Endothelial cell of umbilical vein (primary cell): ENCODE data around the gene UBA52. TPM values are rescaled to one million over a fixed set of nuclear protein-coding genes. Genes with fewer than 3 reads are reported as not detected.

Source experiments
- BruUV-seq: library from RNA; stranded (reverse); fragments of 400-500 nt; replicated peaks from 2 replicates; lab custom pipeline; 2021; lab: Mats Ljungman, UMichigan
- CTCF ChIA-PET: fragments of 300-600, 350-600 bp; sonication (Branson Sonifier 250); formaldehyde crosslinking; loops from one replicate; lab custom pipeline; 2021; ENCODE audit warnings: antibody characterized with exemption, inconsistent platforms; lab: Charles Lee
- POLR2A ChIA-PET: fragments of 300-600, 350-600 bp; sonication (Branson Sonifier 250); formaldehyde crosslinking; loops from one replicate; lab custom pipeline; 2021; ENCODE audit warnings: antibody characterized with exemption, inconsistent platforms; lab: Charles Lee
- DNase-seq: peaks from one replicate; pipeline ENCODE4 v3.0.0-alpha.2; 2011; ENCODE audit warnings: low read depth, low spot score
- FAIRE-seq: peaks from 2 replicates; lab custom pipeline; 2011; peaks lifted over from hg19 to GRCh38; lab: Jason Lieb, UNC
- H2AFZ ChIP-seq: 2 replicates; pipeline ENCODE4 v1.6.0; 2012; ENCODE audit warnings: low read depth, low read length, control low read depth, inconsistent platforms
- H3K27ac ChIP-seq: 2 replicates; pipeline ENCODE4 v1.5.1; 2011; ENCODE audit warnings: low read depth, mild to moderate bottlenecking, control low read depth, low read length, moderate library complexity; ENCODE audit not compliant: insufficient read depth
- H3K27me3 ChIP-seq, 2 experiments: 2 replicates each; pipeline versions ENCODE4 v1.6.0 to v1.6.1; 2011; ENCODE audit warnings: low read length in 2 of 2, mixed read lengths in 1 of 2; ENCODE audit not compliant: control insufficient read depth in 2 of 2, insufficient read depth in 2 of 2
- H3K36me3 ChIP-seq, 2 experiments: 2 replicates in 1 of 2; 3 replicates in 1 of 2; pipeline ENCODE4 v1.5.1; 2011; ENCODE audit warnings: low read length in 2 of 2, mild to moderate bottlenecking in 1 of 2, moderate library complexity in 1 of 2; ENCODE audit not compliant: control insufficient read depth in 2 of 2, insufficient read depth in 2 of 2; ENCODE audit errors: extremely low read depth in 1 of 2
- H3K4me1 ChIP-seq: 3 replicates; pipeline ENCODE4 v1.5.1; 2011; ENCODE audit warnings: mild to moderate bottlenecking, low read length; ENCODE audit not compliant: control insufficient read depth, insufficient read depth; ENCODE audit errors: extremely low read depth
- H3K4me2 ChIP-seq: 2 replicates; pipeline ENCODE4 v1.6.1; 2011; ENCODE audit warnings: low read length, control low read depth, mixed read lengths; ENCODE audit not compliant: insufficient read depth
- H3K4me3 ChIP-seq, 3 experiments: fragments of 200-600 bp in 1 of 3; sonication (generic), shearing (Covaris generic) in 1 of 3; replicated peaks in 1 of 3; 2 replicates each; pipeline ENCODE4 v1.5.1; 2011 to 2016; ENCODE audit warnings: control low read depth in 3 of 3, low read length in 3 of 3, mild to moderate bottlenecking in 2 of 3, inconsistent platforms in 1 of 3, low read depth in 1 of 3, moderate library complexity in 1 of 3; ENCODE audit not compliant: insufficient read depth in 1 of 3
- H3K79me2 ChIP-seq: 2 replicates; pipeline ENCODE4 v1.6.0; 2012; ENCODE audit warnings: low read length, inconsistent platforms; ENCODE audit not compliant: control insufficient read depth, insufficient read depth
- H3K9ac ChIP-seq: replicated peaks from 2 replicates; pipeline ENCODE3; 2011; ENCODE audit warnings: low read length, control low read depth; ENCODE audit not compliant: insufficient read depth; ENCODE audit errors: extremely low read depth
- H3K9me1 ChIP-seq: replicated peaks from 3 replicates; pipeline ENCODE4 v1.6.0; 2011; ENCODE audit warnings: mild to moderate bottlenecking, low read length; ENCODE audit not compliant: control insufficient read depth, insufficient read depth; ENCODE audit errors: extremely low read depth
- H3K9me3 ChIP-seq: replicated peaks from 2 replicates; pipeline ENCODE4 v1.5.1; 2012; ENCODE audit warnings: low read length, inconsistent platforms; ENCODE audit not compliant: control insufficient read depth, insufficient read depth
- H4K20me1 ChIP-seq: replicated peaks from 2 replicates; pipeline ENCODE3; 2011; ENCODE audit warnings: mild to moderate bottlenecking, low read length; ENCODE audit not compliant: control insufficient read depth, insufficient read depth; ENCODE audit errors: extremely low read depth
- EZH2 ChIP-seq: IDR thresholded peaks from 2 replicates; pipeline ENCODE4 v1.6.1; 2012; ENCODE audit warnings: borderline replicate concordance, low read depth, mild to moderate bottlenecking, moderate library complexity, low read length, inconsistent platforms; ENCODE audit not compliant: severe bottlenecking
- GATA2 ChIP-seq: IDR thresholded peaks from 2 replicates; pipeline ENCODE4 v1.7.0; 2011; ENCODE audit warnings: low read depth, mild to moderate bottlenecking, moderate library complexity, mixed read lengths, low read length; ENCODE audit not compliant: insufficient read length, insufficient read depth
- JUN ChIP-seq: IDR thresholded peaks from 2 replicates; pipeline ENCODE4 v1.6.1; 2011; ENCODE audit warnings: borderline replicate concordance, low read depth; ENCODE audit not compliant: insufficient read length, insufficient read depth
- POLR2A ChIP-seq: IDR thresholded peaks from 2 replicates; pipeline ENCODE4 v1.6.1; 2012; ENCODE audit warnings: low read depth, mild to moderate bottlenecking, control low read depth, low read length
- POLR2AphosphoS5 ChIP-seq: IDR thresholded peaks from 2 replicates; pipeline ENCODE4 v1.6.1; 2012; ENCODE audit warnings: low read depth, mild to moderate bottlenecking, control low read depth, low read length, moderate library complexity; ENCODE audit not compliant: insufficient read depth
- dilution Hi-C: fragments of 300-500 bp; cut with MboI; formaldehyde crosslinking; loops from one replicate; pipeline ENCODE4 v1.15.0; 2019; ENCODE audit warnings: low sequenced_read_pairs; ENCODE audit not compliant: extremely low pct_ligation_motif_present
- intact Hi-C: fragments of 100-400 bp; cut with micrococcal nuclease; formaldehyde crosslinking; loops from one replicate; pipeline ENCODE4 v1.10.0; 2022
- polyA plus RNA-seq, 4 experiments: library from polyadenylated mRNA; depleted of rRNA in 3 of 4; stranded (reverse) in 3 of 4; unstranded in 1 of 4; fragments of >200 nt; gene quantifications; 2 replicates each; pipeline versions ENCODE4 v1.2.1 to v1.2.3, GENCODE V29; 2011 to 2012; ENCODE audit warnings: missing spikeins in 1 of 4
- total RNA-seq: library from RNA; stranded (reverse); gene quantifications from 2 replicates; pipeline ENCODE4 v1.2.3, GENCODE V29; 2021
- TF ChIP-seq, protein P1 (sequence below), 2 donors: IDR thresholded peaks; 1 replicate in 1 of 2; 2 replicates in 1 of 2; pipeline ENCODE4 v1.5.1; 2011; ENCODE audit warnings: low read length in 2 of 2, mild to moderate bottlenecking in 2 of 2, moderate library complexity in 2 of 2, control low read depth in 1 of 2, inconsistent platforms in 1 of 2, low read depth in 1 of 2; ENCODE audit not compliant: insufficient read depth in 1 of 2; ENCODE audit errors: extremely low read depth in 1 of 2

UBA52 gene
- total and polyA plus RNA-seq, 2 donors (not counting 3 experiments of a cell fraction or from before 2014, with no cell fraction given): 1,221 to 3,506 TPM

DNA sequence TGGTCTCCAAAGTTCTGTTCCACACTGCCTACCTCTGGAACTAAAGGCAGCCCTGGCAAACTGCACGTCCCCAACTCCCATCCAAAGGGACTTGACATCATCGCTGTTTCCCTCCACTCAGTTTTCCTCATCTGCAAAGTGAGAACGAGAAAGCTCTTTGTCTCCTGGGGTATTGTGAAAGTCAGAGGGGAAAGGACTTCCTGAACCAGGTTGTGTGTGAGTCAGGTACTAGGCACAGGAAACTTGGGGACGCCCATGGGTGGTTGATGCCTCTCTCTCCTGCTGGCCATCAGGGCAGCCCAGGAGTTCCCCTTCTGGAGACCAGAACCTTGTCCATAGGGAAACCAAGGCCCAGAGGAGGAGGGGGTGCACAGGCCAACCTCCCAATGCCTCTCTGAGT lies 30.2 kb downstream of the UBA52 start:
- H3K9me3 ChIP-seq: no peaks in the 10 kb centered on the region
- H3K4me2 ChIP-seq: no peak overlapping the region
- H3K9ac ChIP-seq: no peak overlapping the region
- intact Hi-C loops (loop anchor here (5.0 kb wide), 1 partner anchor 45 kb away; no protein-coding TSS in a partner anchor), dilution Hi-C loops (no loop called here)
- no peak for TF ChIP-seq POLR2AphosphoS5
- no peak for TF ChIP-seq GATA2
- TF ChIP-seq JUN: no peak
- no peak overlapping the region for H3K4me3 ChIP-seq
- ChIA-PET POLR2A (no interaction called here), CTCF (no interaction called here)
- H3K27me3 ChIP-seq: peaks cover 28 to 33% of the 10 kb centered on the region in 2 experiments
- FAIRE-seq (no peak), DNase-seq (no peak)
- no peaks in the 10 kb centered on the region for H3K79me2 ChIP-seq
- no peaks in the 10 kb centered on the region for H3K4me1 ChIP-seq
- no peaks in the 10 kb centered on the region for H3K36me3 ChIP-seq
- no peaks in the 10 kb centered on the region for H3K9me1 ChIP-seq
- no peak overlapping the region for H3K27ac ChIP-seq
- no peaks in the 10 kb centered on the region for H4K20me1 ChIP-seq
- no peak overlapping the region for H2AFZ ChIP-seq
- no TSS peak for BruUV-seq

DNA sequence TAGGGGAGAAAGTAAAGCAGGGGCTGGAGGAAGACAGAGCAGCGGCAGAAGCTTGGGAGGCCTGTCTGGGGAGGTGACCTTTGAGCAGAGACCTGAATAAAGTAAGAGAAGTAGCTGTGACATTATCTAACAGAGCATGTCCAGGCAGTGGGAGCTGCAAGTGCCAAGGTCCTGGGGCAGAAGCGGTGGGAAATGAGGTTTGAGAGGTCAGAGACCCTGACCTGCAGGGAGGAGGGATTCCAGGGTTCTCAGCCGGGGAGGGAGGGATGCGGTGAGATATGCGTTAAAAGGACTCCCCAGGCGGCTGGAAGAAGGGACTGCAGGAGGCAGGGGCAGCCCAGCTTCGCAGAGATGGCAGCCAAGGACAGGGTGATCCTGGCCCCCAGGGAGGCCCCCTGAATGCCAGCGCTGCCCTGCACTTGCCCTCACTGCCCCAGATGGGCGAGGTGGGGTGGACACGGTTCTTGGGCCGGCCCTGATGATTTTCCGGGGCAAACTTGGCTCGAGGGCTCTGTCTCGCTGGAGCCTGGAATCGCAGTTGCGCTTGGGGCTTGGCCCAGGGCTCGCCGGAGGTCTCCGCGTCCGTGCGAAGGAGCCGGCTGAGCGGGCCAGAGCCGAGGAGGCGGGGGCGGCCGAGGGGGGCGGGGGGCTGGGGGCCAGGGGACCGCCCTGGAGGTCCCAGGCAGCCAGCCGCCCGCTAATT lies 31.7 kb downstream of the UBA52 start:
- CTCF ChIA-PET: interaction anchor here (1.3 kb wide), 1 partner anchor 10 kb away, joined by 11 read pairs; no protein-coding TSS in a partner anchor
- dilution Hi-C loops: no loop called here

More for the DNA sequence above, 31.7 kb downstream of the UBA52 start:
- no peak overlapping the region for H3K4me3 ChIP-seq
- no peak overlapping the region for H3K4me2 ChIP-seq
- no peaks in the 10 kb centered on the region for H3K9me3 ChIP-seq
- no TSS peak for BruUV-seq
- H3K79me2 ChIP-seq: no peaks in the 10 kb centered on the region
- H3K27me3 ChIP-seq: peaks cover 39 to 46% of the 10 kb centered on the region in 2 experiments
- DNase-seq (no peak), FAIRE-seq (no peak)
- no peak overlapping the region for H3K9ac ChIP-seq
- POLR2A ChIA-PET: no interaction called here
- TF ChIP-seq EZH2 (no peak), POLR2A (no peak)
- TF ChIP-seq, protein P1, sequence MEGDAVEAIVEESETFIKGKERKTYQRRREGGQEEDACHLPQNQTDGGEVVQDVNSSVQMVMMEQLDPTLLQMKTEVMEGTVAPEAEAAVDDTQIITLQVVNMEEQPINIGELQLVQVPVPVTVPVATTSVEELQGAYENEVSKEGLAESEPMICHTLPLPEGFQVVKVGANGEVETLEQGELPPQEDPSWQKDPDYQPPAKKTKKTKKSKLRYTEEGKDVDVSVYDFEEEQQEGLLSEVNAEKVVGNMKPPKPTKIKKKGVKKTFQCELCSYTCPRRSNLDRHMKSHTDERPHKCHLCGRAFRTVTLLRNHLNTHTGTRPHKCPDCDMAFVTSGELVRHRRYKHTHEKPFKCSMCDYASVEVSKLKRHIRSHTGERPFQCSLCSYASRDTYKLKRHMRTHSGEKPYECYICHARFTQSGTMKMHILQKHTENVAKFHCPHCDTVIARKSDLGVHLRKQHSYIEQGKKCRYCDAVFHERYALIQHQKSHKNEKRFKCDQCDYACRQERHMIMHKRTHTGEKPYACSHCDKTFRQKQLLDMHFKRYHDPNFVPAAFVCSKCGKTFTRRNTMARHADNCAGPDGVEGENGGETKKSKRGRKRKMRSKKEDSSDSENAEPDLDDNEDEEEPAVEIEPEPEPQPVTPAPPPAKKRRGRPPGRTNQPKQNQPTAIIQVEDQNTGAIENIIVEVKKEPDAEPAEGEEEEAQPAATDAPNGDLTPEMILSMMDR (IDR thresholded peaks at IDR 0.05; ENCODE audit: extremely low read depth in 1 of 2, insufficient read depth in 1 of 2, low read depth in 1 of 2, low read length in 2 of 2): peak; percentile 12 to 42
- no peak overlapping the region for H3K27ac ChIP-seq
- H3K36me3 ChIP-seq: no peaks in the 10 kb centered on the region
- H3K9me1 ChIP-seq: no peaks in the 10 kb centered on the region
- intact Hi-C loops: loop anchor here (5.0 kb wide), 1 partner anchor 44 kb away; no protein-coding TSS in a partner anchor
- no peaks in the 10 kb centered on the region for H3K4me1 ChIP-seq
- no peaks in the 10 kb centered on the region for H4K20me1 ChIP-seq
- no peak overlapping the region for H2AFZ ChIP-seq
